WTC11 (cell line): ENCODE measurements around the gene XKR7. TPM values are rescaled to one million over a fixed set of nuclear protein-coding genes. Genes with fewer than 3 reads are reported as not detected.

Experiments
- ATAC-seq: fragments of 200-7000 bp; cut with Tn5 transposase; 2 replicates; pipeline ENCODE4 v1.10.0; 2021; ENCODE audit warnings: mild to moderate bottlenecking, moderate library complexity
- CTCF ChIA-PET: fragments of 300-600 bp; sonication (Branson Sonifier 250); formaldehyde crosslinking; loops from one replicate; lab custom pipeline; 2021; ENCODE audit warnings: antibody characterized with exemption; lab: Charles Lee
- POLR2A ChIA-PET: fragments of 350-600 bp; sonication (Branson Sonifier 250); formaldehyde crosslinking; loops from one replicate; lab custom pipeline; 2021; ENCODE audit warnings: antibody characterized with exemption; lab: Charles Lee
- DNase-seq: peaks from one replicate; pipeline ENCODE4 v3.0.0; 2021; ENCODE audit warnings: low spot score
- H3K27ac Mint-ChIP-seq: 2 replicates; pipeline ENCODE4 v1.8.0; 2021; ENCODE audit warnings: mixed read lengths
- H3K27me3 Mint-ChIP-seq: 2 replicates; pipeline ENCODE4 v1.8.0; 2021; ENCODE audit warnings: low read depth, mild to moderate bottlenecking, moderate library complexity, mixed read lengths
- H3K36me3 Mint-ChIP-seq: 2 replicates; pipeline ENCODE4 v1.8.0; 2021; ENCODE audit warnings: mixed read lengths
- H3K4me1 Mint-ChIP-seq: 2 replicates; pipeline ENCODE4 v1.8.0; 2022; ENCODE audit warnings: mixed read lengths
- H3K4me3 Mint-ChIP-seq: 2 replicates; pipeline ENCODE4 v1.8.0; 2021; ENCODE audit warnings: mild to moderate bottlenecking, moderate library complexity, mixed read lengths
- H3K9me3 Mint-ChIP-seq: 2 replicates; pipeline ENCODE4 v1.8.0; 2021; ENCODE audit warnings: mixed read lengths
- CTCF ChIP-seq: fragments of 200-600 bp; IDR thresholded peaks from 2 replicates; pipeline ENCODE4 v1.8.0; 2022; ENCODE audit warnings: antibody characterized with exemption
- ERG ChIP-seq: fragments of 250-450 bp; sonication (Bioruptor Pico); IDR thresholded peaks from 2 replicates; pipeline ENCODE4 v1.8.0; 2021; ENCODE audit warnings: mild to moderate bottlenecking
- GRHL2 ChIP-seq: fragments of 250-450 bp; sonication (Bioruptor Pico); IDR thresholded peaks from 2 replicates; pipeline ENCODE4 v1.8.0; 2022; ENCODE audit warnings: mild to moderate bottlenecking, moderate library complexity; ENCODE audit not compliant: insufficient replicate concordance, severe bottlenecking
- KAT7 ChIP-seq: sonication (generic); formaldehyde crosslinking; IDR thresholded peaks from 2 replicates; pipeline ENCODE4 v1.8.1; 2023; ENCODE audit warnings: missing genetic modification reagents, mild to moderate bottlenecking, borderline replicate concordance
- NFE2L1 ChIP-seq: sonication (generic); formaldehyde crosslinking; IDR thresholded peaks from 2 replicates; pipeline ENCODE4 v1.8.1; 2023; ENCODE audit warnings: missing genetic modification reagents
- TCF7 ChIP-seq: sonication (generic); formaldehyde crosslinking; IDR thresholded peaks from 2 replicates; pipeline ENCODE4 v1.8.0; 2022; ENCODE audit warnings: mild to moderate bottlenecking, low read depth, missing genetic modification reagents, moderate library complexity
- TEAD1 ChIP-seq: sonication (generic); formaldehyde crosslinking; IDR thresholded peaks from 2 replicates; pipeline ENCODE4 v1.8.0; 2022; ENCODE audit warnings: mild to moderate bottlenecking, missing genetic modification reagents
- ZNF121 ChIP-seq: sonication (generic); formaldehyde crosslinking; IDR thresholded peaks from 2 replicates; pipeline ENCODE4 v1.8.0; 2023; ENCODE audit warnings: missing genetic modification reagents
- ZNF219 ChIP-seq: sonication (generic); formaldehyde crosslinking; IDR thresholded peaks from 2 replicates; pipeline ENCODE4 v1.8.0; 2023; ENCODE audit warnings: missing genetic modification reagents, mild to moderate bottlenecking, borderline replicate concordance
- total RNA-seq: library from RNA; stranded (reverse); gene quantifications from 3 replicates; pipeline ENCODE4 v1.2.3, GENCODE V29; 2021
- TF ChIP-seq, protein P1 (sequence below): sonication (generic); formaldehyde crosslinking; IDR thresholded peaks from 2 replicates; pipeline ENCODE4 v1.8.0; 2022; ENCODE audit warnings: missing genetic modification reagents
- TF ChIP-seq, protein P2 (sequence below): sonication (generic); formaldehyde crosslinking; IDR thresholded peaks from 2 replicates; pipeline ENCODE4 v1.8.0; 2023; ENCODE audit warnings: missing genetic modification reagents
- TF ChIP-seq, protein P3 (sequence below): sonication (generic); formaldehyde crosslinking; IDR thresholded peaks from 2 replicates; pipeline ENCODE4 v1.8.0; 2023; ENCODE audit warnings: missing genetic modification reagents, mild to moderate bottlenecking, borderline replicate concordance
- TF ChIP-seq, protein P4 (sequence below): sonication (generic); formaldehyde crosslinking; IDR thresholded peaks from 2 replicates; pipeline ENCODE4 v1.8.1; 2022; ENCODE audit warnings: missing genetic modification reagents, borderline replicate concordance
- TF ChIP-seq, protein P5 (sequence below): sonication (generic); formaldehyde crosslinking; IDR thresholded peaks from 2 replicates; pipeline ENCODE4 v1.8.1; 2023; ENCODE audit warnings: mild to moderate bottlenecking, missing genetic modification reagents, moderate library complexity
- TF ChIP-seq, protein P6 (sequence below): fragments of 250-450 bp; sonication (Bioruptor Pico); IDR thresholded peaks from 2 replicates; pipeline ENCODE4 v1.9.0; 2021; ENCODE audit warnings: moderate library complexity, mild to moderate bottlenecking, inconsistent platforms, borderline replicate concordance

XKR7 gene
- total RNA-seq, 1 experiment from 2014 or later: 2.5 TPM

GRCh38 chr20:31943052-31943471 lies 24.9 kb upstream of the XKR7 start (continued):
- TF ChIP-seq ERG (no peak), NFE2L1 (CRISPR knock-in tag) (no peak), ZNF121 (no peak), GRHL2 (CRISPR knock-in tag) (no peak), TCF7 (CRISPR knock-in tag) (no peak)
- TF ChIP-seq, protein P1, sequence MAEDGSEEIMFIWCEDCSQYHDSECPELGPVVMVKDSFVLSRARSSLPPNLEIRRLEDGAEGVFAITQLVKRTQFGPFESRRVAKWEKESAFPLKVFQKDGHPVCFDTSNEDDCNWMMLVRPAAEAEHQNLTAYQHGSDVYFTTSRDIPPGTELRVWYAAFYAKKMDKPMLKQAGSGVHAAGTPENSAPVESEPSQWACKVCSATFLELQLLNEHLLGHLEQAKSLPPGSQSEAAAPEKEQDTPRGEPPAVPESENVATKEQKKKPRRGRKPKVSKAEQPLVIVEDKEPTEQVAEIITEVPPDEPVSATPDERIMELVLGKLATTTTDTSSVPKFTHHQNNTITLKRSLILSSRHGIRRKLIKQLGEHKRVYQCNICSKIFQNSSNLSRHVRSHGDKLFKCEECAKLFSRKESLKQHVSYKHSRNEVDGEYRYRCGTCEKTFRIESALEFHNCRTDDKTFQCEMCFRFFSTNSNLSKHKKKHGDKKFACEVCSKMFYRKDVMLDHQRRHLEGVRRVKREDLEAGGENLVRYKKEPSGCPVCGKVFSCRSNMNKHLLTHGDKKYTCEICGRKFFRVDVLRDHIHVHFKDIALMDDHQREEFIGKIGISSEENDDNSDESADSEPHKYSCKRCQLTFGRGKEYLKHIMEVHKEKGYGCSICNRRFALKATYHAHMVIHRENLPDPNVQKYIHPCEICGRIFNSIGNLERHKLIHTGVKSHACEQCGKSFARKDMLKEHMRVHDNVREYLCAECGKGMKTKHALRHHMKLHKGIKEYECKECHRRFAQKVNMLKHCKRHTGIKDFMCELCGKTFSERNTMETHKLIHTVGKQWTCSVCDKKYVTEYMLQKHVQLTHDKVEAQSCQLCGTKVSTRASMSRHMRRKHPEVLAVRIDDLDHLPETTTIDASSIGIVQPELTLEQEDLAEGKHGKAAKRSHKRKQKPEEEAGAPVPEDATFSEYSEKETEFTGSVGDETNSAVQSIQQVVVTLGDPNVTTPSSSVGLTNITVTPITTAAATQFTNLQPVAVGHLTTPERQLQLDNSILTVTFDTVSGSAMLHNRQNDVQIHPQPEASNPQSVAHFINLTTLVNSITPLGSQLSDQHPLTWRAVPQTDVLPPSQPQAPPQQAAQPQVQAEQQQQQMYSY (CRISPR knock-in tag): no peak
- TF ChIP-seq, protein P2, sequence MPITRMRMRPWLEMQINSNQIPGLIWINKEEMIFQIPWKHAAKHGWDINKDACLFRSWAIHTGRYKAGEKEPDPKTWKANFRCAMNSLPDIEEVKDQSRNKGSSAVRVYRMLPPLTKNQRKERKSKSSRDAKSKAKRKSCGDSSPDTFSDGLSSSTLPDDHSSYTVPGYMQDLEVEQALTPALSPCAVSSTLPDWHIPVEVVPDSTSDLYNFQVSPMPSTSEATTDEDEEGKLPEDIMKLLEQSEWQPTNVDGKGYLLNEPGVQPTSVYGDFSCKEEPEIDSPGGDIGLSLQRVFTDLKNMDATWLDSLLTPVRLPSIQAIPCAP: no peak
- TF ChIP-seq, protein P3, sequence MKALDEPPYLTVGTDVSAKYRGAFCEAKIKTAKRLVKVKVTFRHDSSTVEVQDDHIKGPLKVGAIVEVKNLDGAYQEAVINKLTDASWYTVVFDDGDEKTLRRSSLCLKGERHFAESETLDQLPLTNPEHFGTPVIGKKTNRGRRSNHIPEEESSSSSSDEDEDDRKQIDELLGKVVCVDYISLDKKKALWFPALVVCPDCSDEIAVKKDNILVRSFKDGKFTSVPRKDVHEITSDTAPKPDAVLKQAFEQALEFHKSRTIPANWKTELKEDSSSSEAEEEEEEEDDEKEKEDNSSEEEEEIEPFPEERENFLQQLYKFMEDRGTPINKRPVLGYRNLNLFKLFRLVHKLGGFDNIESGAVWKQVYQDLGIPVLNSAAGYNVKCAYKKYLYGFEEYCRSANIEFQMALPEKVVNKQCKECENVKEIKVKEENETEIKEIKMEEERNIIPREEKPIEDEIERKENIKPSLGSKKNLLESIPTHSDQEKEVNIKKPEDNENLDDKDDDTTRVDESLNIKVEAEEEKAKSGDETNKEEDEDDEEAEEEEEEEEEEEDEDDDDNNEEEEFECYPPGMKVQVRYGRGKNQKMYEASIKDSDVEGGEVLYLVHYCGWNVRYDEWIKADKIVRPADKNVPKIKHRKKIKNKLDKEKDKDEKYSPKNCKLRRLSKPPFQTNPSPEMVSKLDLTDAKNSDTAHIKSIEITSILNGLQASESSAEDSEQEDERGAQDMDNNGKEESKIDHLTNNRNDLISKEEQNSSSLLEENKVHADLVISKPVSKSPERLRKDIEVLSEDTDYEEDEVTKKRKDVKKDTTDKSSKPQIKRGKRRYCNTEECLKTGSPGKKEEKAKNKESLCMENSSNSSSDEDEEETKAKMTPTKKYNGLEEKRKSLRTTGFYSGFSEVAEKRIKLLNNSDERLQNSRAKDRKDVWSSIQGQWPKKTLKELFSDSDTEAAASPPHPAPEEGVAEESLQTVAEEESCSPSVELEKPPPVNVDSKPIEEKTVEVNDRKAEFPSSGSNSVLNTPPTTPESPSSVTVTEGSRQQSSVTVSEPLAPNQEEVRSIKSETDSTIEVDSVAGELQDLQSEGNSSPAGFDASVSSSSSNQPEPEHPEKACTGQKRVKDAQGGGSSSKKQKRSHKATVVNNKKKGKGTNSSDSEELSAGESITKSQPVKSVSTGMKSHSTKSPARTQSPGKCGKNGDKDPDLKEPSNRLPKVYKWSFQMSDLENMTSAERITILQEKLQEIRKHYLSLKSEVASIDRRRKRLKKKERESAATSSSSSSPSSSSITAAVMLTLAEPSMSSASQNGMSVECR (CRISPR knock-in tag): no peak
- TF ChIP-seq, protein P4, sequence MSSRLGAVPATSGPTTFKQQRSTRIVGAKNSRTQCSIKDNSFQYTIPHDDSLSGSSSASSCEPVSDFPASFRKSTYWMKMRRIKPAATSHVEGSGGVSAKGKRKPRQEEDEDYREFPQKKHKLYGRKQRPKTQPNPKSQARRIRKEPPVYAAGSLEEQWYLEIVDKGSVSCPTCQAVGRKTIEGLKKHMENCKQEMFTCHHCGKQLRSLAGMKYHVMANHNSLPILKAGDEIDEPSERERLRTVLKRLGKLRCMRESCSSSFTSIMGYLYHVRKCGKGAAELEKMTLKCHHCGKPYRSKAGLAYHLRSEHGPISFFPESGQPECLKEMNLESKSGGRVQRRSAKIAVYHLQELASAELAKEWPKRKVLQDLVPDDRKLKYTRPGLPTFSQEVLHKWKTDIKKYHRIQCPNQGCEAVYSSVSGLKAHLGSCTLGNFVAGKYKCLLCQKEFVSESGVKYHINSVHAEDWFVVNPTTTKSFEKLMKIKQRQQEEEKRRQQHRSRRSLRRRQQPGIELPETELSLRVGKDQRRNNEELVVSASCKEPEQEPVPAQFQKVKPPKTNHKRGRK: no peak
- TF ChIP-seq, all 79 proteins: peak for 0

- peaks cover 50% of the 10 kb centered on the region for H3K36me3 Mint-ChIP-seq
- CTCF ChIA-PET: interaction anchor here (1.6 kb wide), 1 partner anchor 99 kb away, joined by 5 read pairs; no protein-coding TSS in a partner anchor
- TF ChIP-seq, protein P3 (CRISPR knock-in tag): no peak
- TF ChIP-seq ZNF219 (CRISPR knock-in tag) (no peak), TEAD1 (CRISPR knock-in tag) (no peak), KAT7 (CRISPR knock-in tag) (no peak), CTCF (no peak), GRHL2 (CRISPR knock-in tag) (no peak)
- TF ChIP-seq, protein P5, sequence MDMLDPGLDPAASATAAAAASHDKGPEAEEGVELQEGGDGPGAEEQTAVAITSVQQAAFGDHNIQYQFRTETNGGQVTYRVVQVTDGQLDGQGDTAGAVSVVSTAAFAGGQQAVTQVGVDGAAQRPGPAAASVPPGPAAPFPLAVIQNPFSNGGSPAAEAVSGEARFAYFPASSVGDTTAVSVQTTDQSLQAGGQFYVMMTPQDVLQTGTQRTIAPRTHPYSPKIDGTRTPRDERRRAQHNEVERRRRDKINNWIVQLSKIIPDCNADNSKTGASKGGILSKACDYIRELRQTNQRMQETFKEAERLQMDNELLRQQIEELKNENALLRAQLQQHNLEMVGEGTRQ (CRISPR knock-in tag): no peak
- TF ChIP-seq, protein P6, sequence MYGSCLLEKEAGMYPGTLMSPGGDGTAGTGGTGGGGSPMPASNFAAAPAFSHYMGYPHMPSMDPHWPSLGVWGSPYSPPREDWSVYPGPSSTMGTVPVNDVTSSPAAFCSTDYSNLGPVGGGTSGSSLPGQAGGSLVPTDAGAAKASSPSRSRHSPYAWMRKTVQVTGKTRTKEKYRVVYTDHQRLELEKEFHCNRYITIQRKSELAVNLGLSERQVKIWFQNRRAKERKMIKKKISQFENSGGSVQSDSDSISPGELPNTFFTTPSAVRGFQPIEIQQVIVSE: no peak
Observed at GRCh38 chr20:31945319-31945718, 22.6 kb upstream of the XKR7 start.

More at GRCh38 chr20:31945319-31945718, 22.6 kb upstream of the XKR7 start:
- H3K27me3 Mint-ChIP-seq: no peaks in the 10 kb centered on the region
- H3K27ac Mint-ChIP-seq: no peak overlapping the region
- no peaks in the 10 kb centered on the region for H3K4me1 Mint-ChIP-seq
- peaks cover 11% of the 10 kb centered on the region for H3K9me3 Mint-ChIP-seq
- H3K4me3 Mint-ChIP-seq: no peak overlapping the region
- DNase-seq (no peak), ATAC-seq (no peak)
- POLR2A ChIA-PET: interaction anchor here (0.7 kb wide), 1 partner anchor 82 kb away, joined by 3 read pairs; no protein-coding TSS in a partner anchor
